Activated T-cell treated with anti-CD3 and anti-CD28 coated beads, Interleukin-2, amount 50 U/mL, for 4 hours (primary cell): ENCODE results near the gene INPP4B. TPM values are rescaled to one million over a fixed set of nuclear protein-coding genes. Genes with fewer than 3 reads are reported as not detected.
"Not testable (repeated sequence)": the region's sequence is repeated elsewhere in the genome, so short reads cannot be mapped to it uniquely, and the experiment has no call there.

Source experiments
- ATAC-seq, 2 donors: fragments of 200-7000 bp; cut with Tn5 transposase; one replicate each; pipeline ENCODE4 v1.10.0; 2021
- DNase-seq: peaks from one replicate; pipeline ENCODE4 v3.0.0-alpha.2; 2020
- H3K27me3 Mint-ChIP-seq: one replicate; pipeline ENCODE4 v1.8.0; 2021; ENCODE audit warnings: low read depth, mixed read lengths
- H3K36me3 Mint-ChIP-seq: one replicate; pipeline ENCODE4 v1.8.0; 2022; ENCODE audit warnings: mixed read lengths; ENCODE audit not compliant: insufficient read depth
- H3K4me1 Mint-ChIP-seq: one replicate; pipeline ENCODE4 v1.8.0; 2021; ENCODE audit warnings: low read depth, mixed read lengths
- H3K4me3 Mint-ChIP-seq: one replicate; pipeline ENCODE4 v1.8.0; 2021; ENCODE audit warnings: mild to moderate bottlenecking, moderate library complexity, mixed read lengths
- H3K9me3 Mint-ChIP-seq: one replicate; pipeline ENCODE4 v1.8.0; 2021; ENCODE audit warnings: mixed read lengths
- total RNA-seq, 3 donors: library from RNA; stranded (reverse); gene quantifications; one replicate each; pipeline ENCODE4 v1.2.1, GENCODE V29; 2021

The INPP4B gene
- total RNA-seq, 3 donors from 2014 or later = 93.2 to 99.0 (median 93.4) TPM

GRCh38 chr4:142645475-142646108 lies 200.5 kb downstream of the INPP4B start:
- Mint-ChIP-seq H3K9me3 (peaks cover 29% of the 10 kb centered on the region), H3K4me1 (peaks cover 12% of the 10 kb centered on the region), H3K4me3 (peak overlapping the region; percentile 39), H3K27me3 (no peaks in the 10 kb centered on the region), H3K36me3 (peaks cover 18% of the 10 kb centered on the region)
- peak; percentile 35 to 40 for ATAC-seq
- no peak for DNase-seq

GRCh38 chr4:142644628-142645027 lies 201.5 kb downstream of the INPP4B start:
- H3K27me3 Mint-ChIP-seq, ATAC-seq, DNase-seq, H3K4me3 Mint-ChIP-seq: not testable (repeated sequence)
- peaks cover 18% of the 10 kb centered on the region for H3K36me3 Mint-ChIP-seq
- peaks cover 12% of the 10 kb centered on the region for H3K4me1 Mint-ChIP-seq
- peaks cover 30% of the 10 kb centered on the region for H3K9me3 Mint-ChIP-seq

- no peak overlapping the region for H3K4me3 Mint-ChIP-seq
- H3K4me1 Mint-ChIP-seq = no peaks in the 10 kb centered on the region
- ATAC-seq = no peak
Measured at GRCh38 chr4:142637614-142638013, 208.5 kb downstream of the INPP4B start.

GRCh38 chr4:142631836-142632235 lies 214.3 kb downstream of the INPP4B start:
- Mint-ChIP-seq H3K9me3 (peaks cover 39% of the 10 kb centered on the region), H3K27me3 (no peaks in the 10 kb centered on the region), H3K4me3 (no peak overlapping the region), H3K4me1 (no peaks in the 10 kb centered on the region), H3K36me3 (peaks cover 25% of the 10 kb centered on the region)
- ATAC-seq (no peak), DNase-seq (no peak)

More at GRCh38 chr4:142637614-142638013, 208.5 kb downstream of the INPP4B start:
- H3K9me3 Mint-ChIP-seq = peaks cover 36% of the 10 kb centered on the region
- no peak for DNase-seq
- H3K36me3 Mint-ChIP-seq = peaks cover 9% of the 10 kb centered on the region
- no peaks in the 10 kb centered on the region for H3K27me3 Mint-ChIP-seq

- no peaks in the 10 kb centered on the region for H3K27me3 Mint-ChIP-seq
- peaks cover 40% of the 10 kb centered on the region for H3K9me3 Mint-ChIP-seq
- no peak overlapping the region for H3K4me3 Mint-ChIP-seq
- H3K4me1 Mint-ChIP-seq = peaks cover 8% of the 10 kb centered on the region
- H3K36me3 Mint-ChIP-seq = peaks cover 54% of the 10 kb centered on the region
- DNase-seq = no peak
- ATAC-seq = no peak
Measured at GRCh38 chr4:142615324-142615665, 230.8 kb downstream of the INPP4B start.

GRCh38 chr4:142614621-142615323 lies 231.3 kb downstream of the INPP4B start:
- Mint-ChIP-seq H3K36me3 (peaks cover 50% of the 10 kb centered on the region), H3K4me3 (no peak overlapping the region), H3K9me3 (peaks cover 34% of the 10 kb centered on the region), H3K4me1 (peaks cover 8% of the 10 kb centered on the region), H3K27me3 (no peaks in the 10 kb centered on the region)
- DNase-seq (no peak), ATAC-seq (peak; percentile 58 to 61)

- peaks cover 32% of the 10 kb centered on the region for H3K36me3 Mint-ChIP-seq
Measured at GRCh38 chr4:142607976-142608375, 238.1 kb downstream of the INPP4B start.

GRCh38 chr4:142600952-142601351 lies 245.1 kb downstream of the INPP4B start:
- H3K4me3 Mint-ChIP-seq = no peak overlapping the region
- DNase-seq (no peak), ATAC-seq (no peak)
- peaks cover 50% of the 10 kb centered on the region for H3K9me3 Mint-ChIP-seq
- H3K4me1 Mint-ChIP-seq = no peaks in the 10 kb centered on the region
- peaks cover 63% of the 10 kb centered on the region for H3K36me3 Mint-ChIP-seq
- H3K27me3 Mint-ChIP-seq = no peaks in the 10 kb centered on the region

More at GRCh38 chr4:142607976-142608375, 238.1 kb downstream of the INPP4B start:
- Mint-ChIP-seq H3K4me3 (no peak overlapping the region), H3K9me3 (peaks cover 41% of the 10 kb centered on the region), H3K27me3 (no peaks in the 10 kb centered on the region), H3K4me1 (no peaks in the 10 kb centered on the region)
- ATAC-seq = no peak
- DNase-seq = no peak

- no peak for ATAC-seq
- peaks cover 28% of the 10 kb centered on the region for H3K9me3 Mint-ChIP-seq
- DNase-seq = no peak
- H3K27me3 Mint-ChIP-seq = no peaks in the 10 kb centered on the region
- H3K36me3 Mint-ChIP-seq = peaks cover 65% of the 10 kb centered on the region
- H3K4me3 Mint-ChIP-seq = no peak overlapping the region
- H3K4me1 Mint-ChIP-seq = peaks cover 4% of the 10 kb centered on the region
Measured at GRCh38 chr4:142598132-142598531, 248.0 kb downstream of the INPP4B start.

GRCh38 chr4:142596595-142596994 lies 249.5 kb downstream of the INPP4B start:
- DNase-seq (no peak), ATAC-seq (no peak)
- peaks cover 6% of the 10 kb centered on the region for H3K4me1 Mint-ChIP-seq
- H3K27me3 Mint-ChIP-seq = no peaks in the 10 kb centered on the region
- peaks cover 18% of the 10 kb centered on the region for H3K9me3 Mint-ChIP-seq
- no peak overlapping the region for H3K4me3 Mint-ChIP-seq
- peaks cover 64% of the 10 kb centered on the region for H3K36me3 Mint-ChIP-seq

- no peak for DNase-seq
- peaks cover 20% of the 10 kb centered on the region for H3K9me3 Mint-ChIP-seq
- H3K27me3 Mint-ChIP-seq = no peaks in the 10 kb centered on the region
- no peak overlapping the region for H3K4me3 Mint-ChIP-seq
- H3K4me1 Mint-ChIP-seq = peaks cover 6% of the 10 kb centered on the region
- H3K36me3 Mint-ChIP-seq = peaks cover 67% of the 10 kb centered on the region
- no peak for ATAC-seq
Measured at GRCh38 chr4:142596121-142596520, 250.0 kb downstream of the INPP4B start.

GRCh38 chr4:142595222-142595871 lies 250.8 kb downstream of the INPP4B start:
- Mint-ChIP-seq H3K9me3 (peaks cover 12% of the 10 kb centered on the region), H3K36me3 (peaks cover 61% of the 10 kb centered on the region), H3K4me3 (no peak overlapping the region), H3K27me3 (no peaks in the 10 kb centered on the region), H3K4me1 (peaks cover 7% of the 10 kb centered on the region)
- DNase-seq = no peak
- no peak for ATAC-seq

- Mint-ChIP-seq H3K4me3 (no peak overlapping the region), H3K36me3 (peaks cover 60% of the 10 kb centered on the region)
- no peak for DNase-seq
Measured at GRCh38 chr4:142585411-142585810, 260.7 kb downstream of the INPP4B start.

GRCh38 chr4:142583708-142584107 lies 262.4 kb downstream of the INPP4B start:
- ATAC-seq (no peak), DNase-seq (no peak)
- peaks cover 50% of the 10 kb centered on the region for H3K4me1 Mint-ChIP-seq
- peaks cover 54% of the 10 kb centered on the region for H3K36me3 Mint-ChIP-seq
- H3K27me3 Mint-ChIP-seq = no peaks in the 10 kb centered on the region
- H3K9me3 Mint-ChIP-seq = peaks cover 3% of the 10 kb centered on the region
- H3K4me3 Mint-ChIP-seq = no peak overlapping the region

More at GRCh38 chr4:142585411-142585810, 260.7 kb downstream of the INPP4B start:
- Mint-ChIP-seq H3K9me3 (peaks cover 11% of the 10 kb centered on the region), H3K27me3 (no peaks in the 10 kb centered on the region), H3K4me1 (peaks cover 46% of the 10 kb centered on the region)
- ATAC-seq = no peak
